IPS-NIHi7 (cell line): Measurements from ENCODE around the gene XYLT1.

Experiments
- DNase-seq: peaks from one replicate; pipeline ENCODE4 v3.0.0; 2012; ENCODE audit warnings: mixed read lengths; ENCODE audit errors: extremely low spot score

Gene XYLT1

GRCh38 chr16:17358846-17359245 lies 111.9 kb downstream of the XYLT1 start:
- DNase-seq: no peak

GRCh38 chr16:17358355-17358754 lies 112.4 kb downstream of the XYLT1 start:
- no peak for DNase-seq

GRCh38 chr16:17357307-17358062 lies 113.3 kb downstream of the XYLT1 start:
- DNase-seq: no peak

GRCh38 chr16:17356243-17356933 lies 114.4 kb downstream of the XYLT1 start:
- no peak for DNase-seq

GRCh38 chr16:17354685-17355084 lies 116.1 kb downstream of the XYLT1 start:
- no peak for DNase-seq

- no peak for DNase-seq
Measured at GRCh38 chr16:17354141-17354601, 116.6 kb downstream of the XYLT1 start.

GRCh38 chr16:17353561-17353960 lies 117.2 kb downstream of the XYLT1 start:
- no peak for DNase-seq

GRCh38 chr16:17351441-17352035 lies 119.2 kb downstream of the XYLT1 start:
- no peak for DNase-seq

- DNase-seq: no peak
Measured at GRCh38 chr16:17350207-17350606, 120.6 kb downstream of the XYLT1 start.

- no peak for DNase-seq
Measured at GRCh38 chr16:17348826-17349225, 121.9 kb downstream of the XYLT1 start.

- DNase-seq: no peak
Measured at GRCh38 chr16:17348042-17348783, 122.5 kb downstream of the XYLT1 start.

- no peak for DNase-seq
Measured at GRCh38 chr16:17347624-17348023, 123.1 kb downstream of the XYLT1 start.

GRCh38 chr16:17346621-17347569 lies 123.9 kb downstream of the XYLT1 start:
- DNase-seq: no peak

- DNase-seq: no peak
Measured at GRCh38 chr16:17345043-17345442, 125.7 kb downstream of the XYLT1 start.

GRCh38 chr16:17343728-17344127 lies 127.0 kb downstream of the XYLT1 start:
- DNase-seq: no peak

- DNase-seq: no peak
Measured at GRCh38 chr16:17343028-17343427, 127.7 kb downstream of the XYLT1 start.

- DNase-seq: no peak
Measured at GRCh38 chr16:17342031-17342430, 128.7 kb downstream of the XYLT1 start.

- DNase-seq: no peak
Measured at GRCh38 chr16:17340804-17341203, 130.0 kb downstream of the XYLT1 start.

- DNase-seq: no peak
Measured at GRCh38 chr16:17339764-17340541, 130.8 kb downstream of the XYLT1 start.

- DNase-seq: no peak
Measured at GRCh38 chr16:17338244-17338643, 132.5 kb downstream of the XYLT1 start.
